Measurements from ENCODE around the gene KDELR1. TPM values are rescaled to one million over a fixed set of nuclear protein-coding genes. Genes with fewer than 3 reads are reported as not detected.

KDELR1 gene
- total and polyA plus RNA-seq, 2 of the 13 experiments (the other 11 are each of a cell fraction or from before 2014, with no cell fraction given), result 134 to 185 TPM

- TF ChIP-seq FOXK2 (IDR thresholded peaks at IDR 0.05) (peak; percentile 83), ZNF615 (CRISPR knock-in tag; IDR thresholded peaks at IDR 0.05; ENCODE audit: borderline replicate concordance) (no peak), ZNF530 (CRISPR knock-in tag; IDR thresholded peaks at IDR 0.05; ENCODE audit: low read depth) (no peak), HNF4G (IDR thresholded peaks at IDR 0.05; ENCODE audit: borderline replicate concordance, low read depth, low read length) (no peak), HNF4G (CRISPR knock-in tag; IDR thresholded peaks at IDR 0.05; ENCODE audit: borderline replicate concordance, low read depth) (no peak), ATF7 (IDR thresholded peaks at IDR 0.05) (0 out of 2 replicates have a peak, but pooled peaks have one; percentile 13), ATF7 (CRISPR knock-in tag; IDR thresholded peaks at IDR 0.05) (no peak; the same call in 1 of the 2 replicates), SP140L (CRISPR knock-in tag; IDR thresholded peaks at IDR 0.05; ENCODE audit: borderline replicate concordance) (0 out of 2 replicates have a peak, but pooled peaks have one; percentile 44), NRL (CRISPR knock-in tag; IDR thresholded peaks at IDR 0.05; ENCODE audit: borderline replicate concordance) (no peak), ZNF616 (CRISPR knock-in tag; IDR thresholded peaks at IDR 0.05; ENCODE audit: low read depth) (no peak), ZSCAN29 (CRISPR knock-in tag; conservative IDR thresholded peaks at IDR 0.05) (peak; percentile 84), BCLAF1 (IDR thresholded peaks at IDR 0.05) (no peak), JUNB (CRISPR knock-in tag; IDR thresholded peaks at IDR 0.05; ENCODE audit: borderline replicate concordance) (peak; percentile 95), ZNF569 (CRISPR knock-in tag; IDR thresholded peaks at IDR 0.05; ENCODE audit: borderline replicate concordance) (no peak), ZBTB46 (CRISPR knock-in tag; IDR thresholded peaks at IDR 0.05; ENCODE audit: borderline replicate concordance) (no peak), ZNF558 (CRISPR knock-in tag; IDR thresholded peaks at IDR 0.05; ENCODE audit: borderline replicate concordance) (no peak), SMARCE1 (IDR thresholded peaks at IDR 0.05; ENCODE audit: borderline replicate concordance) (no peak), ZNF768 (CRISPR knock-in tag; IDR thresholded peaks at IDR 0.05) (no peak)
- TF ChIP-seq, protein P1, sequence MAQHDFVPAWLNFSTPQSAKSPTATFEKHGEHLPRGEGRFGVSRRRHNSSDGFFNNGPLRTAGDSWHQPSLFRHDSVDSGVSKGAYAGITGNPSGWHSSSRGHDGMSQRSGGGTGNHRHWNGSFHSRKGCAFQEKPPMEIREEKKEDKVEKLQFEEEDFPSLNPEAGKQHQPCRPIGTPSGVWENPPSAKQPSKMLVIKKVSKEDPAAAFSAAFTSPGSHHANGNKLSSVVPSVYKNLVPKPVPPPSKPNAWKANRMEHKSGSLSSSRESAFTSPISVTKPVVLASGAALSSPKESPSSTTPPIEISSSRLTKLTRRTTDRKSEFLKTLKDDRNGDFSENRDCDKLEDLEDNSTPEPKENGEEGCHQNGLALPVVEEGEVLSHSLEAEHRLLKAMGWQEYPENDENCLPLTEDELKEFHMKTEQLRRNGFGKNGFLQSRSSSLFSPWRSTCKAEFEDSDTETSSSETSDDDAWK (CRISPR knock-in tag; IDR thresholded peaks at IDR 0.05), result no peak
- TF ChIP-seq, protein P2, sequence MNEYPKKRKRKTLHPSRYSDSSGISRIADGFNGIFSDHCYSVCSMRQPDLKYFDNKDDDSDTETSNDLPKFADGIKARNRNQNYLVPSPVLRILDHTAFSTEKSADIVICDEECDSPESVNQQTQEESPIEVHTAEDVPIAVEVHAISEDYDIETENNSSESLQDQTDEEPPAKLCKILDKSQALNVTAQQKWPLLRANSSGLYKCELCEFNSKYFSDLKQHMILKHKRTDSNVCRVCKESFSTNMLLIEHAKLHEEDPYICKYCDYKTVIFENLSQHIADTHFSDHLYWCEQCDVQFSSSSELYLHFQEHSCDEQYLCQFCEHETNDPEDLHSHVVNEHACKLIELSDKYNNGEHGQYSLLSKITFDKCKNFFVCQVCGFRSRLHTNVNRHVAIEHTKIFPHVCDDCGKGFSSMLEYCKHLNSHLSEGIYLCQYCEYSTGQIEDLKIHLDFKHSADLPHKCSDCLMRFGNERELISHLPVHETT (CRISPR knock-in tag; conservative IDR thresholded peaks at IDR 0.05), result no peak
- TF ChIP-seq, protein P3, sequence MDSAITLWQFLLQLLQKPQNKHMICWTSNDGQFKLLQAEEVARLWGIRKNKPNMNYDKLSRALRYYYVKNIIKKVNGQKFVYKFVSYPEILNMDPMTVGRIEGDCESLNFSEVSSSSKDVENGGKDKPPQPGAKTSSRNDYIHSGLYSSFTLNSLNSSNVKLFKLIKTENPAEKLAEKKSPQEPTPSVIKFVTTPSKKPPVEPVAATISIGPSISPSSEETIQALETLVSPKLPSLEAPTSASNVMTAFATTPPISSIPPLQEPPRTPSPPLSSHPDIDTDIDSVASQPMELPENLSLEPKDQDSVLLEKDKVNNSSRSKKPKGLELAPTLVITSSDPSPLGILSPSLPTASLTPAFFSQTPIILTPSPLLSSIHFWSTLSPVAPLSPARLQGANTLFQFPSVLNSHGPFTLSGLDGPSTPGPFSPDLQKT (CRISPR knock-in tag; IDR thresholded peaks at IDR 0.05; ENCODE audit: borderline replicate concordance), result no peak
These were observed 36.9 kb downstream of the KDELR1 start (continued) for GRCh38 chr19:48354332-48354992.

Data from HepG2 (cell line).